Activated naive CD4-positive, alpha-beta T cell treated with anti-CD3 and anti-CD28 coated beads for 36 hours (primary cell): ENCODE data around the gene DUS3L. TPM values are rescaled to one million over a fixed set of nuclear protein-coding genes. Genes with fewer than 3 reads are reported as not detected.

Source experiments
- CTCF ChIA-PET: fragments of 350-600 bp; sonication (Branson Sonifier 250); formaldehyde crosslinking; loops from one replicate; lab custom pipeline; 2021; ENCODE audit warnings: antibody characterized with exemption; lab: Charles Lee
- DNase-seq: peaks from one replicate; pipeline ENCODE4 v3.0.0-alpha.2; 2020
- H3K27ac Mint-ChIP-seq: one replicate; pipeline ENCODE4 v1.8.0; 2021; ENCODE audit warnings: mild to moderate bottlenecking, mixed read lengths
- H3K27me3 Mint-ChIP-seq: one replicate; pipeline ENCODE4 v1.8.0; 2021; ENCODE audit warnings: low read depth, mixed read lengths
- H3K36me3 Mint-ChIP-seq: one replicate; pipeline ENCODE4 v1.8.0; 2021; ENCODE audit warnings: low read depth, mixed read lengths
- H3K4me1 Mint-ChIP-seq: one replicate; pipeline ENCODE4 v1.8.0; 2021; ENCODE audit warnings: low read depth, mixed read lengths
- H3K4me3 Mint-ChIP-seq: one replicate; pipeline ENCODE4 v1.8.0; 2021; ENCODE audit warnings: mild to moderate bottlenecking, moderate library complexity, mixed read lengths
- H3K9me3 Mint-ChIP-seq: one replicate; pipeline ENCODE4 v1.8.0; 2021; ENCODE audit warnings: mixed read lengths
- intact Hi-C: fragments of 100-400 bp; cut with micrococcal nuclease; formaldehyde crosslinking; loops from one replicate; pipeline ENCODE4 v1.15.1; 2023
- total RNA-seq, 2 experiments: library from RNA; stranded (reverse); gene quantifications; one replicate each; pipeline ENCODE4 v1.2.3, GENCODE V29; 2021

DUS3L gene
- total RNA-seq, 2 experiments from 2014 or later = 43.1 to 45.2 TPM

DNA sequence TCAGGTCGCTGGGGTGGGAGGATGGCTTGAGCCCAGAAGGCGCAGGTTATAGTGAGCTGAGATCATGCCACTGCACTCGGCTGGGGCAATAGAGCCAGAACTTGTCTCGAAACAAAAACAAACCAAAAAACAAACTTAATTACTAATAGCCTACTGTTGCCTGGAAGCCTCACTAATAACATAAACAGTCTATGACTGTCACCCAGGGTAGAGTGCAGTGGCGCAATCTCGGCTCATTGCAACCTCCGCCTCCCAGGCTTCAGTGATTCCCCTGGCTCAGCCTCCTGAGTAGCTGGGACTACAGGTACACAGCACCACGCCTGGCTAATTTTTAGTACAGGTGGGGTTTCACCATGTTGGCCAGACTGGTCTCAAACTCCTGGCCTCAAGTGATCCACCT lies 52.5 kb downstream of the DUS3L start:
- Mint-ChIP-seq H3K27me3 (no peaks in the 10 kb centered on the region), H3K36me3 (no peaks in the 10 kb centered on the region), H3K4me1 (no peaks in the 10 kb centered on the region), H3K27ac (no peak overlapping the region), H3K9me3 (peaks cover 3% of the 10 kb centered on the region), H3K4me3 (no peak overlapping the region)
- CTCF ChIA-PET = no interaction called here
- no peak for DNase-seq
- intact Hi-C loops = no loop called here

Other genes with a start within 250 kb of the DUS3L start
- gene TINCR, start 223.2 kb downstream of the DUS3L start, total RNA-seq = 1 to 10 TPM in 1 of 2 experiments, under 1 TPM in 1; 0.83 to 1.0 TPM
- 100 to 1,000 TPM; 108 to 118 TPM for gene SAFB2, start 168.4 kb downstream of the DUS3L start, total RNA-seq
- gene SAFB, start 168.1 kb downstream of the DUS3L start, total RNA-seq = 100 to 1,000 TPM; 120 to 129 TPM
- gene MICOS13, start 110.6 kb downstream of the DUS3L start, total RNA-seq = 10 to 100 TPM; 43.3 to 44.8 TPM
- gene HSD11B1L, start 110.1 kb downstream of the DUS3L start, total RNA-seq = 1 to 10 TPM; 2.6 to 3.0 TPM
- 1,000 to 10,000 TPM; 1,916 to 2,003 TPM for gene RPL36, start 100.9 kb downstream of the DUS3L start, total RNA-seq
- 100 to 1,000 TPM; 223 to 229 TPM for gene LONP1, start 71.0 kb downstream of the DUS3L start, total RNA-seq
- not detected for gene CATSPERD, start 70.5 kb downstream of the DUS3L start, total RNA-seq
- 1 to 10 TPM; 1.1 to 1.5 TPM for gene PRR22, start 6.4 kb downstream of the DUS3L start, total RNA-seq
- gene NRTN, start 13.9 kb upstream of the DUS3L start, total RNA-seq = under 1 TPM; 0.38 to 0.42 TPM
- not detected for gene FUT6, start 48.5 kb upstream of the DUS3L start, total RNA-seq
- gene FUT3, start 60.3 kb upstream of the DUS3L start, total RNA-seq = not detected
- gene FUT5, start 79.4 kb upstream of the DUS3L start, total RNA-seq = under 1 TPM; 0.19 to 0.30 TPM
- 100 to 1,000 TPM; 226 to 228 TPM for gene NDUFA11, start 112.6 kb upstream of the DUS3L start, total RNA-seq
- gene VMAC, start 113.7 kb upstream of the DUS3L start, total RNA-seq = 1 to 10 TPM; 1.5 to 2.0 TPM
- 1 to 10 TPM; 2.1 to 2.8 TPM for gene CAPS, start 123.1 kb upstream of the DUS3L start, total RNA-seq
- 10 to 100 TPM; 77.9 to 80.5 TPM for gene RANBP3, start 187.0 kb upstream of the DUS3L start, total RNA-seq